PC-3 (cell line): Measurements from ENCODE around the gene TACC2. TPM values are rescaled to one million over a fixed set of nuclear protein-coding genes. Genes with fewer than 3 reads are reported as not detected.
A peak's percentile ranks its signal among the peaks of the same experiment; 100 is the strongest.

Source experiments
- ATAC-seq: fragments of 200-7000 bp; cut with Tn5 transposase; 2 replicates; pipeline ENCODE4 v1.9.1; 2020; ENCODE audit warnings: mild to moderate bottlenecking, moderate library complexity
- BruUV-seq: library from RNA; stranded (reverse); fragments of 400-500 nt; replicated peaks from 2 replicates; lab custom pipeline; 2021; lab: Mats Ljungman, UMichigan
- CTCF ChIA-PET: fragments of 300-600 bp; sonication (Branson Sonifier 250); formaldehyde crosslinking; loops from one replicate; lab custom pipeline; 2022; ENCODE audit warnings: antibody characterized with exemption; lab: Charles Lee
- POLR2A ChIA-PET: fragments of 300-600 bp; sonication (Branson Sonifier 250); formaldehyde crosslinking; loops from one replicate; lab custom pipeline; 2022; ENCODE audit warnings: antibody characterized with exemption; ENCODE audit not compliant: unreplicated experiment; lab: Charles Lee
- DNase-seq: peaks from one replicate; pipeline ENCODE4 v3.0.0-alpha.2; 2015
- H2AFZ ChIP-seq: fragments of 300-600 bp; sonication (generic); 2 replicates; pipeline ENCODE4 v1.6.0; 2016; ENCODE audit warnings: antibody characterized with exemption, low read length
- H3F3A ChIP-seq: fragments of 300-600 bp; sonication (generic); one replicate; pipeline ENCODE4 v1.6.0; 2017; ENCODE audit warnings: antibody characterized with exemption, low read length, control low read depth, mild to moderate bottlenecking; ENCODE audit not compliant: unreplicated experiment
- H3K27ac ChIP-seq: fragments of 300-600 bp; sonication (generic); 2 replicates; pipeline ENCODE4 v1.5.1; 2016; ENCODE audit warnings: mild to moderate bottlenecking, low read length
- H3K27me3 ChIP-seq: fragments of 300-600 bp; sonication (generic); 2 replicates; pipeline ENCODE4 v1.6.1; 2016; ENCODE audit warnings: low read length, mixed read lengths
- H3K36me3 ChIP-seq: fragments of 300-600 bp; sonication (generic); 2 replicates; pipeline ENCODE4 v1.6.1; 2016; ENCODE audit warnings: low read depth, mixed run types, low read length, mixed read lengths
- H3K4me1 ChIP-seq: fragments of 300-600 bp; sonication (generic); 2 replicates; pipeline ENCODE4 v1.5.1; 2016; ENCODE audit warnings: low read length; ENCODE audit not compliant: insufficient read depth
- H3K4me2 ChIP-seq: fragments of 300-600 bp; sonication (generic); 2 replicates; pipeline ENCODE4 v1.6.0; 2016; ENCODE audit warnings: low read length
- H3K4me3 ChIP-seq: fragments of 300-600 bp; sonication (generic); 2 replicates; pipeline ENCODE4 v1.5.1; 2016; ENCODE audit warnings: mild to moderate bottlenecking, low read length, mixed read lengths
- H3K79me2 ChIP-seq: fragments of 300-600 bp; sonication (generic); 2 replicates; pipeline ENCODE4 v1.6.1; 2017; ENCODE audit warnings: low read length, mixed read lengths
- H3K9ac ChIP-seq: fragments of 300-600 bp; sonication (generic); 2 replicates; pipeline ENCODE4 v1.6.0; 2016; ENCODE audit warnings: mild to moderate bottlenecking, low read length
- H3K9me2 ChIP-seq: fragments of 300-600 bp; sonication (generic); replicated peaks from 2 replicates; pipeline ENCODE4 v1.6.1; 2016; ENCODE audit warnings: mixed run types, low read length, mixed read lengths
- H3K9me3 ChIP-seq: fragments of 300-600 bp; sonication (generic); 2 replicates; pipeline ENCODE4 v1.6.1; 2016; ENCODE audit warnings: low read length, mixed read lengths
- H4K20me1 ChIP-seq: fragments of 300-600 bp; sonication (generic); 2 replicates; pipeline ENCODE4 v1.6.1; 2016; ENCODE audit warnings: low read length, mixed read lengths
- CTCF ChIP-seq: fragments of 300-600 bp; sonication (generic); conservative IDR thresholded peaks from 2 replicates; pipeline ENCODE4 v1.5.1; 2017; ENCODE audit warnings: antibody characterized with exemption, low read depth, mild to moderate bottlenecking, low read length
- EZH2 ChIP-seq: fragments of 300-600 bp; sonication (generic); IDR thresholded peaks from one replicate; pipeline ENCODE4 v1.6.1; 2017; ENCODE audit warnings: antibody characterized with exemption, mild to moderate bottlenecking, low read length; ENCODE audit not compliant: unreplicated experiment
- EZH2phosphoT487 ChIP-seq: fragments of 300-600 bp; sonication (generic); IDR thresholded peaks from 2 replicates; pipeline ENCODE4 v1.6.1; 2018; ENCODE audit warnings: mild to moderate bottlenecking, antibody characterized with exemption, low read length, borderline replicate concordance
- intact Hi-C: fragments of 100-400 bp; cut with micrococcal nuclease; formaldehyde crosslinking; loops from 2 replicates; pipeline ENCODE4 v1.9.0; 2023
- total RNA-seq: library from RNA; depleted of rRNA; stranded (reverse); fragments of >200 nt; gene quantifications from 2 replicates; pipeline ENCODE4 v1.2.3, GENCODE V29; 2014

The TACC2 gene
- total RNA-seq, 1 experiment from 2014 or later = 31.7 TPM

- POLR2A ChIA-PET = no interaction called here
- intact Hi-C loops = loop anchor here (1.0 to 2.0 kb wide), 5 partner anchors 13 to 186 kb away; partner anchors contain the start of genes ATE1 and NSMCE4A
- Histone ChIP-seq H3K27me3 (no peaks in the 10 kb centered on the region), H3K27ac (peak overlapping the region; percentile 99), H3K9me2 (no peaks in the 10 kb centered on the region), H3K9me3 (no peaks in the 10 kb centered on the region), H3K4me1 (peaks cover 32% of the 10 kb centered on the region), H2AFZ (no peak overlapping the region), H3K4me3 (peak overlapping the region; percentile 87), H3F3A (no peaks in the 10 kb centered on the region), H3K36me3 (no peaks in the 10 kb centered on the region), H3K4me2 (peak overlapping the region; percentile 92), H3K79me2 (peaks cover 64% of the 10 kb centered on the region), H3K9ac (peak overlapping the region; percentile 100), H4K20me1 (peaks cover 52% of the 10 kb centered on the region)
- no peak for TF ChIP-seq EZH2
- TF ChIP-seq EZH2phosphoT487 = no peak
- TF ChIP-seq CTCF = no peak
- ATAC-seq = peak; percentile 1; the same call in 1 of the 2 replicates
- no TSS peak for BruUV-seq
- DNase-seq = peak; percentile 8
- CTCF ChIA-PET = no interaction called here
Measured at GRCh38 chr10:122113945-122114747, 125.2 kb downstream of the TACC2 start.

GRCh38 chr10:122115874-122116273, 126.9 kb downstream of the TACC2 start:
- Histone ChIP-seq H2AFZ (no peak overlapping the region), H4K20me1 (peaks cover 54% of the 10 kb centered on the region), H3K79me2 (peaks cover 81% of the 10 kb centered on the region), H3K9me2 (no peaks in the 10 kb centered on the region), H3F3A (no peaks in the 10 kb centered on the region), H3K9me3 (no peaks in the 10 kb centered on the region), H3K4me2 (peak overlapping the region; percentile 92), H3K27me3 (no peaks in the 10 kb centered on the region), H3K4me1 (peaks cover 32% of the 10 kb centered on the region), H3K36me3 (no peaks in the 10 kb centered on the region), H3K27ac (peak overlapping the region; percentile 11; the same call in 1 of the 2 replicates), H3K4me3 (peak overlapping the region; percentile 87; the same call in 1 of the 2 replicates), H3K9ac (no peak overlapping the region; the same call in 1 of the 2 replicates)
- TF ChIP-seq EZH2phosphoT487 (no peak), EZH2 (no peak), CTCF (no peak)
- DNase-seq (no peak), ATAC-seq (no peak)
- BruUV-seq = no TSS peak
- intact Hi-C loops = no loop called here
- ChIA-PET POLR2A (interaction anchor here (0.5 kb wide), 1 partner anchor 208 kb away, joined by 3 read pairs; no protein-coding TSS in a partner anchor), CTCF (no interaction called here)

- no peaks in the 10 kb centered on the region for H3K27me3 ChIP-seq
- POLR2A ChIA-PET = interaction anchor here (0.5 to 0.6 kb wide), 2 partner anchors 48 to 208 kb away, joined by 3 read pairs; no protein-coding TSS in a partner anchor
- no peaks in the 10 kb centered on the region for H3K9me2 ChIP-seq
- peak overlapping the region; percentile 87; the same call in 1 of the 2 replicates for H3K4me3 ChIP-seq
- peaks cover 56% of the 10 kb centered on the region for H4K20me1 ChIP-seq
- H2AFZ ChIP-seq = no peak overlapping the region
- no peak for TF ChIP-seq EZH2phosphoT487
- TF ChIP-seq EZH2 = no peak
- no peak for TF ChIP-seq CTCF
- H3F3A ChIP-seq = no peaks in the 10 kb centered on the region
- DNase-seq (peak; percentile 26), ATAC-seq (no peak)
- H3K9me3 ChIP-seq = no peaks in the 10 kb centered on the region
- H3K36me3 ChIP-seq = no peaks in the 10 kb centered on the region
- peak overlapping the region; percentile 92 for H3K4me2 ChIP-seq
- peak overlapping the region; percentile 11; the same call in 1 of the 2 replicates for H3K27ac ChIP-seq
- H3K9ac ChIP-seq = no peak overlapping the region; the same call in 1 of the 2 replicates
- CTCF ChIA-PET = no interaction called here
- intact Hi-C loops = no loop called here
- H3K4me1 ChIP-seq = peaks cover 32% of the 10 kb centered on the region
- BruUV-seq = no TSS peak
- peaks cover 85% of the 10 kb centered on the region for H3K79me2 ChIP-seq
Measured at GRCh38 chr10:122116331-122116730, 127.4 kb downstream of the TACC2 start.
